Measurements from ENCODE around the gene ZNF343. TPM values are rescaled to one million over a fixed set of nuclear protein-coding genes. Genes with fewer than 3 reads are reported as not detected.

Gene ZNF343
- total and polyA plus RNA-seq, 10 of the 15 experiments (the other 5 are each of a cell fraction or from before 2014, with no cell fraction given): 1.3 to 11.1 (median 9.0) TPM

GRCh38 chr20:2470423-2471193, 38.1 kb downstream of the ZNF343 start, which contains the start of gene SNRPB (continued):
- TF ChIP-seq REST (IDR thresholded peaks at IDR 0.05; ENCODE audit: low read depth, low read length) (0 out of 2 replicates have a peak, but pooled peaks have one; percentile 28), FOXK2 (IDR thresholded peaks at IDR 0.05) (peak; percentile 48), ZNF207 (IDR thresholded peaks at IDR 0.05; ENCODE audit: borderline replicate concordance) (peak; percentile 98; the same call in 1 of the 2 replicates), HDGF (IDR thresholded peaks at IDR 0.05) (peak; percentile 96)
- TF ChIP-seq, protein P1, sequence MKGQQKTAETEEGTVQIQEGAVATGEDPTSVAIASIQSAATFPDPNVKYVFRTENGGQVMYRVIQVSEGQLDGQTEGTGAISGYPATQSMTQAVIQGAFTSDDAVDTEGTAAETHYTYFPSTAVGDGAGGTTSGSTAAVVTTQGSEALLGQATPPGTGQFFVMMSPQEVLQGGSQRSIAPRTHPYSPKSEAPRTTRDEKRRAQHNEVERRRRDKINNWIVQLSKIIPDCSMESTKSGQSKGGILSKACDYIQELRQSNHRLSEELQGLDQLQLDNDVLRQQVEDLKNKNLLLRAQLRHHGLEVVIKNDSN (IDR thresholded peaks at IDR 0.05; ENCODE audit: borderline replicate concordance, extremely low read length, insufficient read depth, low read depth, low read length): no peak
